ENCODE measurements around the gene FAM98A.

FAM98A gene

DNA sequence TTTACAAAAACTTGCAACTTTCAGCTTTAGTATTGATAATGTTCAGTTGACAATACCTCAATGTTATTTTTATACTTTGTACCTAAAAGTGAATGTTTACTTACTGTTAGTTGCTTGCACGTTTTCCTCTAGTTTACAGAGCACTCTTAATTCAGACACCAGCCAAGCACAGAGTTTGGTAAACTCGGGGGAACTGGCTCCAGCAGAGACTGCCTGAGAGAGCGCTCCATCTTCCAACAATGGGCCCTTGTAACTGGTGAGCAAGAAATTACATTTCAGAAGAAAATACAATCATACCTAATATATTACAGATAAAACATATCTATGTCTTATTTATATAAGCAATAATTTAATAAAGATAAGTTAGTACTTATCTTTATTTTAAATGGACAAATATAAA lies 3.7 kb downstream of the FAM98A start:
- peak; percentile 18 for DNase-seq

GRCh38 chr2:33589444-33589843 lies 9.7 kb downstream of the FAM98A start:
- no peak for DNase-seq

DNA sequence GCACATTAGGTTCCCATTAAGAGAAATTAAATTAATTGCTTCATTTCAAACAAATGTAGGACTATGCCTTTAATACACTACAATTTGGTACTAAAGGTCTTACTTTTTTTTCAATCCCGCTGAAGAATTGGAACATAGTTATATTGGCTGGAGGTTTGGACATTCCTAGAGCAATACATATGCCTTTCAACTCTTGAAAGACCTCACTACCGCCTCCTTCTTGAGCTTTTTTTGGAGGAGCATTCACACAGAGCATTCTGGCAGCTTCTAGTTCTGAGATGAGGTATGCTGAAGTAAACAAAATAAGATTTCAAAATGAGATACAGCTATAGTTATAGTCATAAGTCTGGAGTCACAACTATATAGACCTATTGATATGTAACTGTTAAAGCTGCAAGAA lies 10.9 kb downstream of the FAM98A start:
- DNase-seq, result no peak

GRCh38 chr2:33586766-33587165 lies 12.3 kb downstream of the FAM98A start:
- no peak for DNase-seq

GRCh38 chr2:33583194-33583938 lies 15.7 kb downstream of the FAM98A start:
- peak; percentile 45 for DNase-seq

DNA sequence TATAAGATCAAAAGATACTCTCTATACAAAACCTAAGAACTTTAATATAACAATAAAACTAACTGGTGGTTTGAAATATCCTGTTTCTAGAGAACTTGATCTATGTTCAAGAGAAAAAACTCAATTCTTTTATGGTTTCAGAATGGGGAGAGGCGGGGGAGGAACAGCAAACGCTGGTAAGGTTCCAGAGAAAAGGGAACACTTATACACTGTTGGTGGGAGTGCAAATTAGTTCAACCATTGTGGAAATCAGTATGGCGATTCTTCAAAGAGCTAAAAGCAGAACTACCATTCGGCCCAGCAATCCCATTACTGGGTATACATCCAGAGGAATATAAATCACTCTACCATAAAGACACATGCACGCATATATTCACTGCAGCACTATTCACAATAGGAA lies 17.2 kb downstream of the FAM98A start:
- no peak for DNase-seq

GRCh38 chr2:33579227-33579626 lies 19.9 kb downstream of the FAM98A start:
- DNase-seq, result no peak

GRCh38 chr2:33577668-33578067 lies 21.4 kb downstream of the FAM98A start:
- no peak for DNase-seq

GRCh38 chr2:33577084-33577483 lies 22.0 kb downstream of the FAM98A start:
- DNase-seq, result peak; percentile 47

- no peak for DNase-seq
Observed at GRCh38 chr2:33573657-33574056, 25.4 kb downstream of the FAM98A start.

DNA sequence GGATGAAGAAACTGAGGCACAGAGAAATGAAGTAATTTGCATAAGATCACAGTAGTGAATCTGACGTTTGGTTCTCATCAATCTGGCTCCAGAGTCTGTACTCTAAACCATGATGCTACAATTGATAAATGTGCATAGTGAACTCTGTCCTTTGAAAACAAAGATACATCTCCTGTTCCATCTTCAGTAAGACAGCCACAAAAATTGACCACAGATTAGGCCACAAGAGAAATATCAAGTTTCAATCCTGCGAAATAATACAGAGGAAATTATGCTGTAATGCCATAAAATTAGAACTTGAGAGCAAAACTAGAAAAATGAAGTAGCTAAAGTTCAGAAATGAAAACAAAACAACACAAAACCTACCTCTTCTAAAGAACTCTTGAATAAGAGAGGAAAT lies 28.4 kb downstream of the FAM98A start:
- no peak for DNase-seq

DNA sequence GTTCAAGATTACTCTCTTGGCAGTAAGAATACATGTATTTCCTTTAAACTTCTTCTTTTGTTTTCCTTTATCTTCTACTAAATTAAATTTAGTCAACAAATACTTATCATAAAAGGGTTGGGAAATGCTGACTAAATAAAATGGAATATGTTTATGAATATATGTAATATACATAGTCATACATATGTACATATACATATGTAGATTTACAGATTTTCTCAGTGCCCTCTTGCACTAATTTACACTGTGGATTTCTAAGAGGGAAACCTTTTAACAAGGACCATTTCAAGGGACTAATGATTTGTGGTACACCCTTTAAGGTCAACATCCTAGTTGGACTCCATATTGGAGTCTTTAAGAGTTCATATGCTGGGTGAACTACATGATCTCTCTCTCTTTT lies 37.2 kb downstream of the FAM98A start:
- no peak for DNase-seq

DNA sequence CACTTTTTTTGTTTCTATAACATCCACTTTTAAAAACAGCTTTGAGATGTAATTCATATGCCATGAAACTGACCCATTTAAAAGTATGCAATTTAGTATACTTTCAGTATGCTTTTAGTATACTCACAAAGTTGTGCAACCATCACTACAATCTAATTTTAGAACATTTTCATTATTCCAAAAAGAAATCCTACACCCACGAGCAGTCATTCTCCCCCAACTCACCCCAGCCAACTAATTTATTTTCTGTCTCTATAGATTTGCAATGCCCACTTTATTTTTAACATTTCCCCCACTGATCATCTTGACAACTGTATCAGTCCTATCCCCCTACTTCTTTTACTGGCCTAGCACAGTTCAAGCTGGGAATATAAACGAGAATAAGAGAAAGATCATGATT lies 39.1 kb downstream of the FAM98A start:
- DNase-seq, result no peak

- DNase-seq, result no peak
Observed at GRCh38 chr2:33559328-33559727, 39.8 kb downstream of the FAM98A start.

DNA sequence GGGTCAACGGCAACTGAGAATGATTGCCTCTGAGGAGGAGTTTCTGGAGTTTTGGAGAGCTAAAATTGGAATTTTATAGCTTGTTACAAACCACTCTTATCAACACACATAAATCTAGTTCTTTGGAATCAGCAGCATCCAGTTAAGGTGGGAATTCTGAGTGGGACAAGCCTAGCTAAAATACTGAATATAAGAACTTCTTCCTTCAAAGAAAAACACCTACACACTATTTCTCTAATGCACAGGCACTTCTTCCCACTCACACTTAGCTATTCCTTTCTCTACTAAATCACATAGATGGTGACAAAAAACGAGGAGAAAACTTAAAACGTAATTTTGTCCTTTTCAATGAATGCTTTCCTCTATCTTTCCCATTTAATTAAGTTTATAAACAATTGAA lies 43.4 kb downstream of the FAM98A start:
- DNase-seq, result no peak

DNA sequence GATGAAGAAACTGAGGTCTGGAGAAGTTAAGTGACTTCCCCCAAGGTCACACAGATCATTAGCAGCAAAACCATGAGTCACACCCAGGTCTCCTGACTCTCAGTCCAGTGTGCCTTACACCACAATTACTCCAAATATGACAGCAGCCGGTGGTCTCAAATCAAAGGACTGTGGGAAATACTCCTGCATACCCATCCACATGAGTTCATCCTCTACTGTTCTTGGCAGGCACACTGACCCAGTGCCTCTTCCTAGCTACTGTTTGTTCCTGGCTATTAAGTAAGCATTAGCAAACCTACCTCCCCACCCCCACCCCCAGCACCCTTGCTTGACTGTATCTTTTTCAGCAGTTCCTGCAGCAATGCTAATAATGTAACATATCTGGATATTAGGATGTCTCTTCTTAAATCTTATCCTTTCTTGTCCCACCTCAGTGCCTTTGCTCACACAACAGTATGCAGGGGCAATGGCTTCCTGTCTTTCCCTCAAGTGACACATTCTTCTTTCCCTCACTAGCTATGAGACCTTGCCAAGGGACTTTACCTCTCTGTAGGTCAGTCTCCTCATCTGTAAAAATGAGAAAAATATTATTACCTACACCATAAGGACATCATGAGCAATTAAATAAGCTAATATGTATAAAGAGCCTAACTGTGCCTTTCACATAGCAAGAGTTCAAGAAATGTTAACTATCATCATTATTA lies 46.2 kb downstream of the FAM98A start:
- DNase-seq, result no peak

- DNase-seq, result no peak
Observed at GRCh38 chr2:33550206-33550605, 48.9 kb downstream of the FAM98A start.

DNA sequence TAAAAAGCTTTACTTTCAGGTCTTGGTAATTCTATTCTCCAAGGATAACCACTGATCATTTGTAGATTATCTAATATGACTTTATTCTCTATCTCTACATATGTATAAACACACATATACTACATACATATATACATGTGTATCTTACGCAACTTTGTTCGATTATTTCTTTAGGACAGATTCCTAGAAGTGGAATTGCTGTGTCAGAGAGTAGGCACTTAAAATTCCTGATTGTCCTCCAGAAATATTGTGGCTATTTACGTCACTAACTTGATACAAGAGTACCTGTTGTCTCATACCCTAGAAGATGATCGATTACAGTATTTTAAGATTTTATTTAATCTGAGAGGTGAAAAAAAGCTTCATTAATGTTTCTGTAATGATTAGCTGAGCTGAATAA lies 57.9 kb downstream of the FAM98A start:
- DNase-seq, result no peak

GRCh38 chr2:33535421-33535820 lies 63.7 kb downstream of the FAM98A start:
- DNase-seq, result no peak
